HL-60/S4 treated with retinoic acid at 250 ng/mL for 4 days and 3 days (cell line): Measurements from ENCODE around the gene SLC45A3.
"Not testable (repeated sequence)": the region's sequence is repeated elsewhere in the genome, so short reads cannot be mapped to it uniquely, and the experiment has no call there.

ENCODE experiments used
- in situ Hi-C: fragments of 300-500 bp; cut with MboI; formaldehyde crosslinking; loops from 2 replicates; pipeline ENCODE4 v1.7.0; 2022; ENCODE audit warnings: low sequenced_read_pairs

Gene SLC45A3

DNA sequence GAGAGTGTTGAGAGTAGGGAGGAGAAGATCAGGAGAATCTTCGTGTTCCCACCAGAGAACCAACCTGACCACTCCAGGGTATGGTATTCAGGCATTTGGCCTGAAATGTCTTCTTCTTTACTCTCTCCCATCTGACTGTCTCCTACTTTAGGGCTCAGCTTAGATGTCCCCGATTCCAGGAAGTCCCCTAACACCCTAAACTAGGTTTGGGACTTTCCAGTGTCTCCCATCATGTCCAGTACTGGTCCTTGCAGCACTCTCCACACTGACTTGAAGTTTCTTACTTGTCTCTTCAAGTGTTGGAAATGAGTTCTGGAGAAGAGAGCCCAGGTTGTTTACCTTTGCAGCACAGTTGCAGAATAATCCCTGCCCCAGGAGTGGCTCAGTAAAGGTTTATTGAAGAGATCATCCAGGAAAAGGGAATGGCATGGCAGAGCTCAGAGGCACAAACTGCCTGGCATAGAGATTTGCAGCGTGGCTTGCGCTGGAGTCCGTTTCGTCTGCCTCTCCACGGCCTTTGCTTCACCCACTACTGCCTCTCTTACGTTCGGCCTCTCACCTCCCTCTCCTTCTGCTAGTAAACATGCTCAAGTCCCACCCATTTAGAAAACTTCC, 42.3 kb downstream of the SLC45A3 start:
- in situ Hi-C loops = no loop called here

DNA sequence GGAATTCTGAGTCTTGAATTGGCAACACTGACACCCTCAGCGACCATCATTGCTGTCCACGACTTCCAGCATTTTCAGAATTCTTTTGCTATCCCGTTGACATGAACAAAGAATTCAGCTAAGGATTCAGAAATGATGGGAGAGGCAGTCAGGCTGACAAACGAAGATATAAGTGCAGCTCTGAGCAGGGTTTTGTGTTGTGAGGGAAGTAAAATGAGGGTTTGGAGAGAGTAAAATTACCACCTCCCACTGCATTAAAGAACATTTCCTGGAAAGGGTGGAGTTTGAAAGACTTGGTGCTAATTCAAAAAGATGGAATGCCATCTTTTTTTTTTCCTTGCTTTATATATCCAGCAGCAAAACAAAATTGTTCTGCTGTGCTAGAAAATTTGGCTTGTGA, 43.6 kb downstream of the SLC45A3 start:
- in situ Hi-C loops = no loop called here

DNA sequence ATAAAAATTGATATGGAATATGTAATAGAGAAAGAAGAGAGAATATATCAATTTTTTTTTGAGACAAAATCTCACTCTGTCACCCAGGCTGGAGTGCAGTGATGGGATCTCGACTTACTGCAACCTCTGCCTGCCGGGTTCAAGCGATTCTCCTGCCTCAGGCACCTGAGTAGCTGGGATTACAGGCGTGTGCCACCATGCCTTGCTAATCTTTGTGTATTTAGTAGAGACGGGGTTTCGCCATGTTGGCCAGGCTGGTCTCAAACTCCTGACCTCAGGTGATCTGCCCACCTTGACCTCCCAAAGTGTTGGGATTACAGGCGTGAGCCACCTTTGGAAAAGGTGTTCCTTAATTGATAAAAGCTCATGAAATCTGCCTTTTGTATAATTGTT, 44.2 kb downstream of the SLC45A3 start:
- in situ Hi-C loops = not testable (repeated sequence)

DNA sequence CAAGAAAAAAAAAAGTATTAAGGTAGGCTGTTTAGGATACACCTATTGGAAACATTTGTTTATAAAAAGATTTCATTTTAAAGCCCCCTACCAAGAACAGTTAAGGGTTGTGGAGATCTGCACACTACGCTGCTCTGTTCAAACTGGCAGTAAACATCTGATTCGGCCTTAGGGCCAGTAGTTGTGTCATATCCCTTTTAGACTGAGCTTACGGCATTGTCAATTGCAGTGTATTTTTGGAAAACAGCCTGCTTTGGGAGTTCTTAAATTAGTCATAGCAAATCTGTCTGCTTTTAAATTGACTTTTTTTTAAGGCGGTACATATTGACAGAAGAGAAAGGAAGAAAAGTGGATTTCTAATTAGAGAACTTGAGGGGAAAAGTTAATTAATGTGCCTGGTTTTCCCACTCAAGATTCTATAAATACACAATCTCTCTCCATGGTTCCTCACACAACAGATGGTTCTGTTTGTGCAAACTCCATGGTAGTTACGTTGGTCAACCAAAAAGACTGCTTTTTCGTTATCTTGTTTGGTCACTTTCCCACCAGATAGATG, 46.8 kb downstream of the SLC45A3 start:
- in situ Hi-C loops = no loop called here

DNA sequence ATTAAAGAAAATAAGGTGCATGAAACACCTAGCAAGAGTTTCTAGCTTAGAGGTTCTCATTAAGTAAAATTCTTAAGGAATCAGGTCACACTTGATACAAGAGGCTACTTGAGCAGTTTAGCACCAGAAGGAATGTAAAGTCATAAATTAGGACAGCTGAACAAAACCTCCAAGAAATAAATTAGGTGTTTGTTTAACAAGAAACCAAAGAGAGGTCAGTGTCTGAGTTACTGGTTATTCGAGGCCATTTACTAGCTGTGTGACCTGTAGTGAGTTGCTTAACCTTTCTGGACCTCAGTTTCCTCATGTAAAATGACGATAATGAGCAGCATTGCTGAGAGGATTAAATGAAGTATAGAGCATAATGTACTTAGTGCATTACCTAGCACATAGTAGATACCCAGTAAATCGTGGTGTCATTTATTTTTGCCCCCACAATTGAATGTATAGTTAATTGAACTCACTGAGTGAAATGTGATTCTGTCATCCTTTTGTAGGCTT, 47.6 kb downstream of the SLC45A3 start:
- in situ Hi-C loops = no loop called here

DNA sequence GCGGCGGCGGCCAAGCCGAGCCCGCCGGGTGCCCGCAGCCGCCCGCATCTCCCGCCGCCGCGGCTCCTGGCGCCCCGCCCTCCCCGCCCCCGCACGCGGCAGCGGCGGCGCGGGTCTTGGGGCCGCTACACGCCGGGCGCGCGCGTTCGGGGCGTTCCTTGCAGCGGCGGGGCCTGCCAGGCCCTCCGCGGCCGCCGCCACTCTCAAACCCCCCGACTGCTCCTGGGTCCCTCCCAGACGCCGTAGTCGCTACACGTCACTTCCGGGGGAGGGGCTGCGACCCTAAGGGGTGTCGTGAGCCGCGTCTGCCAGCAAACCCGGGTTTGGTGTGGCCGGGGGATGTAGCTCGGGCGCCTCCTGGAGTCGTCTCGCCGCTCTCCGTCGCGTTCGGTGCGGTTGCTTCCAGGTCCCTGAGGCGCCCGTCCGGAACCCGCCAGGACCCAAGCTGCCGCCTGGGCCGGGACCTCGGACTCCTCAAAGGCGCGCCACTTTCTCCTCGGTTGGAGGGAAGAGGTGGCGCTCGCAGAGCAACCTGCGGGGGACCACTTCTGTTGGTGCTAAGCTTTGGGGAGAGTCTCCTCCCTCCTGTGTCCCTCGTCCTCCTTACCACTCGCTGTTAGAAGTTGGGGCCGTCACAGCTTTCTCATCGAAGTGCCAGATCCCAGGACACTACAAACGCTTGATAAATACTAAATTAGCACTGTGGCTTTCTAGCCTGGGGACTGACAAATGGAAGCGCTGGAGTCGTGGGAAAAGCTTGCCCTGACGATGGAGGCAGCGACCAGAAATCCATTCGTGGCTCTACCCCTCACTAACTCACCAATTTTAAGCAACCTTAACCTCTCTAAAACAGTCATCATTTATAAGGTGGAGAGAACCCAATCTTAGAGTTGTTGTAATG, 48.3 kb downstream of the SLC45A3 start, which contains the start of gene ELK4:
ELK4 (minus strand) TSS at position 244 of the 901 bp plus-strand sequence. CDS start 8,129 bp downstream, outside the sequence.
- in situ Hi-C loops = no loop called here

DNA sequence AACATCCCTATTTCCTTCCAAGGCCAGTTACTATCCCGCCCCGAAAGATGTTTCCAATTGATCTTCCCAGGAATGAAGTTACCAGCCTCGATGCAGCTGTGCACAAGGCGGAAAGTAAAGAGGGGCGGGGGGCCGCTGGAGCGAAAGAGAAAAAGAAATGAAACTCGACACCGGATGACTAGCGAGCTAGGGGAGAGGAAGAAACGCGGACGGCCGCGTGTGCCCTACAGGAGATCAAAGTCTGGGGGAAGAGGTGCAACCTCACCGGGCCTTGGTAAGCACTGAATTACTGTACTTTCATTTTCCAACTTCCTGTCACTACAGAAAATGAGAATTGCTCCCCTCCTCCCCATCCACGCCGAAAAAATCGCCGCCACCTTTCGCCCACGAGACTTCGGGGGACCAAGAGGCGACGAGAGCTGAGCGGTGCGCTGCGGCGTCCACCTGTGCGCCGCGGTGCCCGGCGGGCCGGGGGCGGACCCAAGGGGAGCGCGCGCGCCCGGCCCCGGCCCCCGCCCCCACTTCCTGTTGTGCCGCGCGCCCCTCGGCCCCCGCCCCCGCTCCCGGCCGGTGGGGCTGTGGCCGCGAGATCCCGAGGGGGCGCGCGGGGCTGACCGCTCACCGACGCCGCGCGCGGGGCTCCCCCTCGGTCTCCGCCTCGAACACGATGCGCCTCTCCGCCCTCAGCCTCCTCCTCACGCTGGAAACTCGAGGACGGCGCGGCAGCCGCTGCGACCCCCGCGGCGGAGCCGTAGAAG, 49.1 kb downstream of the SLC45A3 start:
- in situ Hi-C loops = no loop called here

DNA sequence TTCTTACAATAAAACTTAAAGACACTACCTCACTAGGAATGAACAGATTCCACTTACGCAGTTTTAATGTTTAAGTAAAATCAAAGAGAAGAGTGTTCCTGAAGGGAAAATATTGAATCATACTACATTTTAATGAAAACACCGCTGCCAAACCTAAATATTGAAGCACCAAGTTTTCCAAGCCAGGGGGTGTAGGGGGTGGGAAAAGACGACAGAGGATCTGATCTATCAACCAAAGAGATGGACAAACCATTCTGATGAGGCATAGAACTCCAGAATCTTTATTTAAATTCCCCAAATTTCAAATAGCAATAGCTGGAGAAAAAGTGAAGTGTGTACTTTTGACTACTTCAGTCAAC, 49.7 kb downstream of the SLC45A3 start:
- in situ Hi-C loops = no loop called here

DNA sequence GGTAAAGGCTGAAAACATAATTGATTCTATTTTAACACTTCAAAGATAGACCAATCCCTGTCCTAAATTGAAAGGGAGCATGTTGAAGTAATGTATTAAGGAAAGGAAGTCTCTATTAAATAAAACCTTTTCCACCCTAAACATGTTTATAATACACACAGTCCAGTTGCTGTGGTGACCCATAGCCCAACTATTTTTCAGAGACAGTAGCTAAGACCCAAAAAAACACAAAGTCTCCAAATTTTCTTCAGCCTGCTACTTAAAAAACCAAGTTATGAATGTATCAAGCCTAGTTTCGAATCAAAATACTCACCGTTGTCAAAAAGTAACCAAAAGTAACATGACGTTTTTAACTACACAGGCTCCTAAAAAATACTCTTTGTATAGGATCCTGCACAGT, 50.1 kb downstream of the SLC45A3 start:
- in situ Hi-C loops = no loop called here

DNA sequence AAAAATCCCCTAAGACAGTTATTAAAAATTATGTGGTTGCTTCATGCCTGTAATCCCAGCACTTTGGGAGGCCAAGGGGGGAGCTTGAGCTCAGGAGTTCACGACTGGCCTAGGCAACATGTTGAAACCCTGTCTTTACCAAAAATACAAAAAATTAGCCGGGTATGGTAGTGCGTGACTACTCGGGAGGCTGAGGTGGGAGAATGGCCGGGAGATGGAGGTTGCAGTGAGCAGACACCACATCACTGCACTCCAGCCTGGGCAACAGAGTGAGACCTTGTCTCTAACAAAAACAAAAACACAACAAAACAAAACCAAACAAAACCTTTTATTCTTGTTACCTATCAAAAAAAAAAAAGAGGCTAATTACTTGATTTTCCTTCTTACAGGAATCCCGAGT, 50.6 kb downstream of the SLC45A3 start:
- in situ Hi-C loops = no loop called here

DNA sequence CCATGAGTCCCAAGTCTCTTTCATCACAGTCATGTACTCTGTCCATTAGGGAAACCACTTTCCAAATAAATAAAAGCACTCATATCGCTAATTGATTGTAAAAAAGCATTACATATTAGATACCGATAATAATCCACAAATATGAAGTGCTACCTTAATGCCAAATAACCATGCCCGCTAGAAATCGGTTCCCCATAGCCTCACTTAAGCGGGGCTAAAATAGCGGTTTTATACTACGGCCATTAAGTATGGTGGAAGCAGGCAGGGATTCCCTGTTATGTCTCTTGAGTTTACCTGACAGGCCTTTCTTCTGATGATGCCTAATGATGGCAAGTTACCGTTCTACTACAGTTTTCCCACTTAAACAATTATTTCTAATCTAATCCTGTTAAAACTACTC, 52.4 kb downstream of the SLC45A3 start:
- in situ Hi-C loops = no loop called here

DNA sequence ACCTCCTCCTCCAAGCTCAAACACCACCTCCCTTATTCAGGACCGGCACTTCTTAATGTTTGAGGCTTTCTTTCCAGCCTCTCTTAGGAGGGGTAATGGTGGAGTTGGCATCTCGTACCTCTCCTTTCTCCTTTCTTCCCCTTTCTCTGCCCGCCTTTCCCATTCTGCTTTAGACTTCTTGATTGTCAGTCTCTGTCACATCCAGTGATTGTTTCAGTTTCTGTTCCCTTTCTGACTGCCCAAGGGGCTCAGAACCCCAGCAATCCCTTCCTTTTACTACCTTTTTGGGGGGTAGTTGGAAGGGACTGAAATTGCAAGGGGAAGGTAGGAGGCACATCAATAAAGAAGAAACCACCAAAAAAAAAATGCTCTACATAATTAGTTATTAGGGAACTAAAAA, 54.1 kb downstream of the SLC45A3 start:
- in situ Hi-C loops = no loop called here

DNA sequence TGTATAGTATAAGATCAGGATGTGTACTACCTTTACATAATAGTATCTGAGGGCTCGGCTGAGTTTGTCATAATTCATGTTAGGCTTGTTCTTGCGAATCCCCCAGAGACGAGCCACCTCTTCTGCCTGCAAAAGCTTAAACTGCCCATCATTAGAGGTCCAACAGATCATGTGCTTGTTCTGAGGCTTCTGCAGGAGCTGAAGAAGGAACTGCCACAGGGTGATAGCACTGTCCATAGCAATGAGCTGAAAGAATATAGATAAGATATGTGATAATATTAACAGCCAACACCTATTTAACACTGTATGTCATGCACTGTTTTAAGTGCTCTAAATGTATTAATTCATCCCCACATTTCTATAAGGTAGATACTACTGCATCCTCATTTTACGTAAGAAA, 56.7 kb downstream of the SLC45A3 start:
- in situ Hi-C loops = no loop called here

DNA sequence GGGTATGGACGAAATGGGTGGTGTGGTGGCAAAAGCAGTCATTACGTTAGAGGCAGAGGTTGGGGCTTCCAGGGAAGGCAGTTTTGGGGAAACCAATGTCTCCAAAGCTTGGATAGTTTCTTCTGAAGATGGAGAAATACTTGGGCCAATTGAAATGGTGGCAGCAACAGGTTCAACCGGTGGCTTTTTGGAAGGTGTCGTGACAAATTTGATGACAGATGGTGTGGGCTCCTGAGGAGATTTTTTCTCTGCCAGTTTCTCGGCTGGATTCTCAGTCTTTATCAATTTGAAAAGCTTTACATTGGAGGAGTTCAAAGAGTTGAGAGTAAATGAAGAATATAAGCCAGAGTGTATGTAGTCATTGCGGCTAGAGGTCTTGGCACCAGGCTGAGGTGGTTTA, 60.0 kb downstream of the SLC45A3 start:
- in situ Hi-C loops = no loop called here

DNA sequence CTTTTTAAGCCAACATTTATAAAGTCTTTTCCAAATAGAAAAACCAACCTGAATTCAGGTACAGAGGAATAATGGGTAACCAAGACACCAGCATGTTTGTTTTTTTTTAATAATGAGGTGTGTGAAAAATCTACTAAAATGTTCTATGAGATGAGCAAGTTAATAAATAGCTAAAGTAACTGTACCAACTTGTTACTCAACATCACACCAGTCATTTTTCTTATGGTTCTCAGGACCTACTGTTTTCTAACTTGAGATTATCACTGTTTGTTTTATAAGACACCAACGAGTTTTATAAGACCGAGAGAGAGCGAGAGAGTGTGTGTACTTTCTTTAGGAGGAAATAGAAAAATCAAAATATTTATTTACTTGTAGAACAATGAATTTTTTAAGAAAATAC, 60.9 kb downstream of the SLC45A3 start:
- in situ Hi-C loops = no loop called here

DNA sequence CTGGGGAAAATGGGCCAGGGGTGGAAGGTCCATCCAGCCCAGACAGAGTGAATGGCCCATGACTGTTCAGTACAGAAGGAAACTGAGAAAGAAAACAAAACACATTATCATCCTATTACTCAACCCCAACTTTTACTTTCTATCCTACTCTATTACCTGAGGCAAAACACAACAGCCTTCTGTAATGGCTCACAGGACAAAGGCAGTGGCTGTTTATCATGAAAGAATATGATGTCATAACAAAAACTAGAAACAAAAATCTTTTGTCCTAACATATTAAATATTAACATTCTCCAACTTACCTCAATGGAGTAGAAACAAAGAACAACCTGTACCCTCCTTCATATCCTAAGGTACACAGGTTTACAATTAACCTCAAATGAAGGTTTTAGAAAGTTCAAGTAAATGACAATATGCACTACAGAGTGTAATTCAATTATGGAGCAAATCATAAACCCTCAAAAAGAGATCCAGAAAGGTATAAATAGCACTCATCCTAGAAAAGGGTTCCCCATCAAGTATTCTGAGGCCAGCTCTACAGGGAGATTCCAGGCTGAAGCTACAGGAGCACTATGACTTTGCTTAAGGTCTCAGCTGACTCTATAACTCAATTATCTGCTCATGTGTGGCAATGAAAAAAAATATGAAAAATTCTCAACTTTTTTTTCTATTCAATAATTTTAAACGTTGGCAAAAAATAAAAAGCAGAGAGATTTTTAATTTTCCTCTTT, 63.6 kb downstream of the SLC45A3 start:
- in situ Hi-C loops = no loop called here

DNA sequence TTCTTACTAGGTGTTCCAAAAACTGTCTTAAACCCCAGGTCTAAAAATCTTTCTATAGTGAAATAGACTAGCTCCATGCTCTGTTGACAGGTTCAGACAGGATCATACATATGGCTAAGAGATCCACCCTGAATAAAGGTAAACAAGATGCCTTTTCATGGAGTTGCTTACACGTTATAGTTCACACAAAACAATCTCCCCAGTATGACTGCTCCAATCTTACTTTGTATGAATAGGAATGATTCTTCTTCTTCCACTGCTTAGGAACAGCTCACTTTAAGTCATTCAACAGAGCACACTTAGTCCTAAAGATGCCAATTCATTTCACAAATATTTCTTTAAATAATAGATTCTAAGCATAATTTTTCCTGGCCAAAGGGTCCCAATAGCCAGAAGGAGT, 64.5 kb downstream of the SLC45A3 start:
- in situ Hi-C loops = no loop called here

DNA sequence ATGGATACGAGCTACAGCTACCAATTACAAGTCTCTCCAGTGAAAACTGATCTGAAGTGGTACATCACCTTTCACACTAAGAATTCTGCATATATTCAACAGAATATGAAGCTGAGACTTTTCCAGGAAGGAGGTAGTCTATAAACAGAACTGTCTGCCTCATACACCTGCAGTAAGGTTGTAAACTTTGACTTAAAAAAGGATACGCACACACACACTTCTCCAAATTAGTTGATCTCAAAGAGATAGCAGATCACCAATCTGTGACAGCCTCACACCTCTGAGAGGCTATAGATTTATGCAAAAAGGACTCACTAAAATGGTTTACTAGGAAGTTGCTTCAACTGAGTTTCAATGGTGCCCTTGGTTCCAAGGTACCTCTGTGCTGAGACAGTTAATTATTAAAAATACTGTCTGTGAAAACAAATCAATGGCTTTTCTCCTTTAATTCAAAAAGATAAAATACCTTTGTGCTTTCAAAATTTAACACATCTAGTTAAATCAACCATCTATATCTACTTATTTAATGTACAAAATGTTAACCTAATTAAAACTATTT, 66.4 kb downstream of the SLC45A3 start:
- in situ Hi-C loops = no loop called here

DNA sequence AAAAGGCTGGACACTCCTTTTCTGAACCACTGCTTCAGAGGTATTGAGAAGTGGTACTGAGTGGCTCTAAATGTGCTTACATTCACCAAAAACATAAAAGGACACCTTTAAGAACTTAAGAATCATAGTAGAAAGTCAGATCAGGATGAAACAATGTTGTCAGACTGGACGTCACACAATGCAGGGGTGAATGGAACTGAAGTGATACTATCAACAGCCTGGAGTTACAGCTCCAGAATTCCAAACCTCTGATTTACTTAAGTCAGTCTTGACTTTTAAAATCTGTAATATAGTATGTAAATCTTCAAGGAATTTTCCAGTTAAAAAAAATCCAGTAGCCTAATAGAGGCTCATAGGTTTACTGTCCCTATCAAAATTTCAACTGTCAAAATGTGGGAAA, 67.8 kb downstream of the SLC45A3 start:
- in situ Hi-C loops = no loop called here

DNA sequence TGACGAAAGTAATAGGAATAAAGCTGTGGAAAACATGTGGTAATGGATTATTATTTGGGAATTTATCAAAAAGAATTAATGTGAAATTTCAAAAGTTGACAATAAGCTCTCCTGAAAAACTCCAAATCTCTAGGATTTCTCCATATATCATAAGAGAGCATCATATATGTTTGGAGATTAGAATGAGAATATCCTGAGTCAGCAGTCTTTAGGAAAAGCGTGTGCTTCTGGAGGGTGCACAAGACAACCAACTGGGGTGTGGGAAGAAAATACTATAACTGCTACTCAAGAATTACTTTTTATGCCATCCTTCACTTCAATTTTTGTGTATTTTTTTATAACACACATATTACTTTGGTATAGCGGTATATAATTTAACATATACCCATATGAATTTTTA, 68.2 kb downstream of the SLC45A3 start:
- in situ Hi-C loops = no loop called here
